Peyer's patch (tissue), 4 donors: ENCODE results near the gene PCDHB16. TPM values are rescaled to one million over a fixed set of nuclear protein-coding genes. Genes with fewer than 3 reads are reported as not detected.
"Not testable (repeated sequence)": the region's sequence is repeated elsewhere in the genome, so short reads cannot be mapped to it uniquely, and the experiment has no call there.

Experiments
- DNase-seq, 3 donors: peaks; one replicate each; pipeline ENCODE4 v3.0.0-alpha.2; 2017 to 2019
- H3K27ac ChIP-seq, 4 donors: fragments of 200-600 bp; sonication (generic); one replicate each; pipeline ENCODE4 v1.5.1; 2016 to 2019
- H3K27me3 ChIP-seq, 2 donors: fragments of 200-600 bp; sonication (generic); one replicate each; pipeline ENCODE4 v1.5.1; 2019
- H3K36me3 ChIP-seq, 3 donors: fragments of 200-600 bp; sonication (generic); one replicate each; pipeline ENCODE4 v1.5.1; 2016 to 2019
- H3K4me1 ChIP-seq, 4 donors: fragments of 200-600 bp; sonication (generic); one replicate each; pipeline ENCODE4 v1.5.1; 2016 to 2019
- H3K4me3 ChIP-seq, 4 donors: fragments of 200-600 bp; sonication (generic); 1 replicate in 3 of 4; 2 replicates in 1 of 4; pipeline ENCODE4 v1.5.1; 2016 to 2019; ENCODE audit warnings: mild to moderate bottlenecking in 1 of 4
- H3K9me3 ChIP-seq, 4 donors: fragments of 200-600 bp; sonication (generic); one replicate each; pipeline ENCODE4 v1.5.1; 2016 to 2019; ENCODE audit warnings: mild to moderate bottlenecking in 1 of 4
- POLR2A ChIP-seq, 2 donors: fragments of 450-650 bp; IDR thresholded peaks; one replicate each; pipeline ENCODE4 v1.5.1; 2017; ENCODE audit warnings: antibody characterized with exemption in 2 of 2, mild to moderate bottlenecking in 2 of 2, moderate library complexity in 2 of 2
- total RNA-seq, 4 donors: library from RNA; depleted of rRNA; stranded (reverse); fragments of >200 nt; gene quantifications; one replicate each; pipeline ENCODE4 v1.1.0, GENCODE V29; 2016
- TF ChIP-seq, protein P1 (sequence below), 6 experiments: fragments of 450-650 bp in 4 of 6; fragments of 200-600 bp in 2 of 6; sonication (generic) in 1 of 6; IDR thresholded peaks; one replicate each; pipeline ENCODE4 v1.5.1; 2017 to 2019; ENCODE audit warnings: antibody characterized with exemption in 6 of 6, mild to moderate bottlenecking in 3 of 6, moderate library complexity in 1 of 6

The PCDHB16 gene
- total RNA-seq, 4 donors from 2014 or later = 0.35 to 5.8 (median 0.40) TPM; not detected in 1

DNA sequence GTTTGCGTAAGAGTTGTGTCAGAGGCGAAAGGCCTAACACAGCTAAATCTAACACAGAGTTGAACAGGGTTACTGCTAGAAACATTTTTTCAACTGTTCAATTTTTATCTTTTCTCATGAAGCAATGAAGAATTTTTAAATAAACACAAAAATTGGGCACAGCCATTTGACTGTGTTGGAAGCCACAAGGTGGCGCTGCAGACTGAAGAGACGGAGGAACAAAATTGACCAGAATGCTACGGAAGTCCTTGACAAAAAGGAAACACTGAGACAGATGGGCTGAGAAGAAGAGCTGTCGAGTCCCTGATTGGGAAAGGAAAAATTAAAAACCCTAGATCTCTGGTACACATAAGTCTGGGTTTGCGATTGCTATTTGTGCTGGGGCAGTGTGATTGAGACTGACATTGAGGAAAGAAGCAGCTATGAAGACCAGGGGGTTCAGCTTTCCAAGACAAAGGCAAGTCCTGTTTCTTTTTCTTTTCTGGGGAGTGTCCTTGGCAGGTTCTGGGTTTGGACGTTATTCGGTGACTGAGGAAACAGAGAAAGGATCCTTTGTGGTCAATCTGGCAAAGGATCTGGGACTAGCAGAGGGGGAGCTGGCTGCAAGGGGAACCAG lies 4.8 kb downstream of the PCDHB16 start, which contains the start of gene PCDHB9:
Gene PCDHB9, plus strand, starts transcription at position 265 of the 616 bp plus-strand sequence. Its CDS starts 158 bp downstream, at position 423.
- Histone ChIP-seq H3K36me3 (no peaks in the 10 kb centered on the region), H3K27ac (no peak within 1 kb of the TSS), H3K27me3 (no peaks in the 10 kb centered on the region), H3K4me3 (no peak within 1 kb of the TSS), H3K4me1 (no peaks in the 10 kb centered on the region), H3K9me3 (peaks cover 0 to 19% (median 0%) of the 10 kb centered on the region in 4 donors)
- no peak for DNase-seq
- TF ChIP-seq, protein P1, sequence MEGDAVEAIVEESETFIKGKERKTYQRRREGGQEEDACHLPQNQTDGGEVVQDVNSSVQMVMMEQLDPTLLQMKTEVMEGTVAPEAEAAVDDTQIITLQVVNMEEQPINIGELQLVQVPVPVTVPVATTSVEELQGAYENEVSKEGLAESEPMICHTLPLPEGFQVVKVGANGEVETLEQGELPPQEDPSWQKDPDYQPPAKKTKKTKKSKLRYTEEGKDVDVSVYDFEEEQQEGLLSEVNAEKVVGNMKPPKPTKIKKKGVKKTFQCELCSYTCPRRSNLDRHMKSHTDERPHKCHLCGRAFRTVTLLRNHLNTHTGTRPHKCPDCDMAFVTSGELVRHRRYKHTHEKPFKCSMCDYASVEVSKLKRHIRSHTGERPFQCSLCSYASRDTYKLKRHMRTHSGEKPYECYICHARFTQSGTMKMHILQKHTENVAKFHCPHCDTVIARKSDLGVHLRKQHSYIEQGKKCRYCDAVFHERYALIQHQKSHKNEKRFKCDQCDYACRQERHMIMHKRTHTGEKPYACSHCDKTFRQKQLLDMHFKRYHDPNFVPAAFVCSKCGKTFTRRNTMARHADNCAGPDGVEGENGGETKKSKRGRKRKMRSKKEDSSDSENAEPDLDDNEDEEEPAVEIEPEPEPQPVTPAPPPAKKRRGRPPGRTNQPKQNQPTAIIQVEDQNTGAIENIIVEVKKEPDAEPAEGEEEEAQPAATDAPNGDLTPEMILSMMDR (IDR thresholded peaks at IDR 0.05) = peak in 3 of 6 experiments; percentile 8 to 18 (median 16)
- no peak for TF ChIP-seq POLR2A (IDR thresholded peaks at IDR 0.05)

DNA sequence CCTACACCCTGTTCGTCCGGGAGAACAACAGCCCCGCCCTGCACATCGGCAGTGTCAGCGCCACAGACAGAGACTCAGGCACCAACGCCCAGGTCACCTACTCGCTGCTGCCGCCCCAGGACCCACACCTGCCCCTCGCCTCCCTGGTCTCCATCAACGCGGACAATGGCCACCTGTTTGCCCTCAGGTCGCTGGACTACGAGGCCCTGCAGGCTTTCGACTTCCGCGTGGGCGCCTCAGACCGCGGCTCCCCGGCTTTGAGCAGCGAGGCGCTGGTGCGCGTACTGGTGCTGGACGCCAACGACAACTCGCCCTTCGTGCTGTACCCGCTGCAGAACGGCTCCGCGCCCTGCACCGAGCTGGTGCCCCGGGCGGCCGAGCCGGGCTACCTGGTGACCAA lies 6.5 kb downstream of the PCDHB16 start:
- DNase-seq, H3K4me3 ChIP-seq, H3K27me3 ChIP-seq, H3K27ac ChIP-seq, H3K36me3 ChIP-seq, H3K4me1 ChIP-seq: not testable (repeated sequence)
- peaks cover 0 to 17% (median 0%) of the 10 kb centered on the region in 4 donors for H3K9me3 ChIP-seq

DNA sequence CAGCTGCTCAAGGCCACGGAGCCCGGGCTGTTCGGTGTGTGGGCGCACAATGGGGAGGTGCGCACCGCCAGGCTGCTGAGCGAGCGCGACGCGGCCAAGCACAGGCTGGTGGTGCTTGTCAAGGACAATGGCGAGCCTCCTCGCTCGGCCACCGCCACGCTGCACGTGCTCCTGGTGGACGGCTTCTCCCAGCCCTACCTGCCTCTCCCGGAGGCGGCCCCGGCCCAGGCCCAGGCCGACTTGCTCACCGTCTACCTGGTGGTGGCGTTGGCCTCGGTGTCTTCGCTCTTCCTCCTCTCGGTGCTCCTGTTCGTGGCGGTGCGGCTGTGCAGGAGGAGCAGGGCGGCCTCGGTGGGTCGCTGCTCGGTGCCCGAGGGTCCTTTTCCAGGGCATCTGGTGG lies 6.9 kb downstream of the PCDHB16 start:
- not testable (repeated sequence) for H3K4me3 ChIP-seq, H3K27ac ChIP-seq, H3K4me1 ChIP-seq, DNase-seq, H3K27me3 ChIP-seq, H3K36me3 ChIP-seq
- H3K9me3 ChIP-seq = peaks cover 0 to 16% (median 0%) of the 10 kb centered on the region in 4 donors

DNA sequence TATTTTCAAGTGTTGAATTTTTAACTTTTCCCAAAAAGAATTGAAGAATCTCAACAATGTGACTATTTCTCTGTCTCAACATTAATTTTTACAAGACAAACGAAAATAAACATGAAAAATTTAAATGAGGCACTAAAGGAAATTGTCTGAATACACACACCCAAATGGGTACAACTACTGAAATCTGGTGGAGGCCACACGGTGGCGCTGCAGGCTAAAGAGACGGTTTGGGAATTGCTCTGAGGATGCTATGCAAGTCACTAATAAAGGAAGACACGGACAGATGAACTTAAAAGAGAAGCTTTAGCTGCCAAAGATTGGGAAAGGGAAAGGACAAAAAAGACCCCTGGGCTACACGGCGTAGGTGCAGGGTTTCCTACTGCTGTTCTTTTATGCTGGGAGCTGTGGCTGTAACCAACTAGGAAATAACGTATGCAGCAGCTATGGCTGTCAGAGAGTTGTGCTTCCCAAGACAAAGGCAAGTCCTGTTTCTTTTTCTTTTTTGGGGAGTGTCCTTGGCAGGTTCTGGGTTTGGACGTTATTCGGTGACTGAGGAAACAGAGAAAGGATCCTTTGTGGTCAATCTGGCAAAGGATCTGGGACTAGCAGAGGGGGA lies 10.0 kb downstream of the PCDHB16 start, which contains the start of gene PCDHB10:
Gene PCDHB10, plus strand, starts transcription at position 244 of the 616 bp plus-strand sequence. Its CDS starts 200 bp downstream, at position 444.
- H3K4me1 ChIP-seq = no peaks in the 10 kb centered on the region
- DNase-seq = no peak
- TF ChIP-seq, protein P1 (IDR thresholded peaks at IDR 0.05) = peak in 2 of 6 experiments; percentile 15 to 39
- TF ChIP-seq POLR2A (IDR thresholded peaks at IDR 0.05) = no peak
- peaks cover 0 to 14% (median 0%) of the 10 kb centered on the region in 4 donors for H3K9me3 ChIP-seq
- no peaks in the 10 kb centered on the region for H3K36me3 ChIP-seq
- H3K27ac ChIP-seq = no peak within 1 kb of the TSS
- H3K4me3 ChIP-seq = no peak within 1 kb of the TSS
- no peaks in the 10 kb centered on the region for H3K27me3 ChIP-seq

DNA sequence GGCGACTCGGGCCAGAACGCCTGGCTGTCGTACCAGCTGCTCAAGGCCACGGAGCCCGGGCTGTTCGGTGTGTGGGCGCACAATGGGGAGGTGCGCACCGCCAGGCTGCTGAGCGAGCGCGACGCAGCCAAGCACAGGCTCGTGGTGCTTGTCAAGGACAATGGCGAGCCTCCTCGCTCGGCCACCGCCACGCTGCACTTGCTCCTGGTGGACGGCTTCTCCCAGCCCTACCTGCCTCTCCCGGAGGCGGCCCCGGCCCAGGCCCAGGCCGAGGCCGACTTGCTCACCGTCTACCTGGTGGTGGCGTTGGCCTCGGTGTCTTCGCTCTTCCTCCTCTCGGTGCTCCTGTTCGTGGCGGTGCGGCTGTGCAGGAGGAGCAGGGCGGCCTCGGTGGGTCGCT lies 12.1 kb downstream of the PCDHB16 start:
- H3K4me1 ChIP-seq, DNase-seq, H3K27ac ChIP-seq, H3K36me3 ChIP-seq, H3K27me3 ChIP-seq, H3K4me3 ChIP-seq: not testable (repeated sequence)
- H3K9me3 ChIP-seq = peaks cover 0 to 34% (median 0%) of the 10 kb centered on the region in 4 donors

DNA sequence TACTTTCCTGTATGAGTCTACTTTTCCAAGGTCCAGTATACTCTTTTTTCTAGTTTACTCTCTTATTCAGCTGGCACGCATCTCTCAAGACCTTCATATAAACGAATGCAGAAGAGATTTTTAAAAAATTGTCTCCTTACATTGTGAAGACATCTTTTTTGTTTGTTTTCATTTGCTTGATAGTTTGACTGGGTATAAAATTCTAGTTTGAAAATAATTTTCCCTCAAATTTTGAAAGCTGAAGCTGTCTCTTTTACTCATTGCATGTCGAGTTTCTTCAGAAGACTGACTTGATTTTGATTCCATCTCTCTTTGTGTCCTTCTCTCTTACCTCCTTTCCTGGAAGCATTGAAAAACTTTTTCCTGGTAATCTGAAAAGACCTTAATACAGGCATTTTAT lies 14.2 kb downstream of the PCDHB16 start:
- H3K27ac ChIP-seq = no peak overlapping the region
- H3K4me3 ChIP-seq = no peak overlapping the region
- H3K27me3 ChIP-seq = no peaks in the 10 kb centered on the region
- no peaks in the 10 kb centered on the region for H3K4me1 ChIP-seq
- no peaks in the 10 kb centered on the region for H3K36me3 ChIP-seq
- TF ChIP-seq POLR2A (IDR thresholded peaks at IDR 0.05) = no peak
- TF ChIP-seq, protein P1 (IDR thresholded peaks at IDR 0.05) = no peak
- H3K9me3 ChIP-seq = peaks cover 0 to 45% (median 0%) of the 10 kb centered on the region in 4 donors
- no peak for DNase-seq
